ENCODE results near the gene CFAP97D1. TPM values are rescaled to one million over a fixed set of nuclear protein-coding genes. Genes with fewer than 3 reads are reported as not detected.
A peak's percentile ranks its signal among the peaks of the same experiment; 100 is the strongest.
"Not testable (repeated sequence)": the region's sequence is repeated elsewhere in the genome, so short reads cannot be mapped to it uniquely, and the experiment has no call there.

CFAP97D1 gene
- total RNA-seq, 1 experiment from 2014 or later, result not detected

- Histone ChIP-seq H3K4me3 (no peak overlapping the region), H3K9me3 (no peaks in the 10 kb centered on the region), H3K27me3 (no peaks in the 10 kb centered on the region), H3K36me3 (no peaks in the 10 kb centered on the region)
- DNase-seq, result no peak
These were observed 2.9 kb downstream of the CFAP97D1 start for GRCh38 chr17:43782913-43783680.

- Histone ChIP-seq H3K4me3 (no peak overlapping the region), H3K36me3 (no peaks in the 10 kb centered on the region), H3K9me3 (no peaks in the 10 kb centered on the region), H3K27me3 (no peaks in the 10 kb centered on the region)
- no peak for DNase-seq
These were observed 3.8 kb downstream of the CFAP97D1 start for GRCh38 chr17:43784068-43784467.

- no peak overlapping the region for H3K4me3 ChIP-seq
These were observed 4.4 kb downstream of the CFAP97D1 start for GRCh38 chr17:43784628-43785101.

GRCh38 chr17:43787728-43788127, 7.5 kb downstream of the CFAP97D1 start:
- DNase-seq, result no peak
- Histone ChIP-seq H3K9me3 (peaks cover under 1% of the 10 kb centered on the region; the same call in 1 of the 2 replicates), H3K4me3 (no peak overlapping the region), H3K36me3 (no peaks in the 10 kb centered on the region), H3K27me3 (no peaks in the 10 kb centered on the region)

More at GRCh38 chr17:43784628-43785101, 4.4 kb downstream of the CFAP97D1 start:
- Histone ChIP-seq H3K9me3 (no peaks in the 10 kb centered on the region; the same call in 1 of the 2 replicates), H3K36me3 (no peaks in the 10 kb centered on the region), H3K27me3 (no peaks in the 10 kb centered on the region)
- no peak for DNase-seq

GRCh38 chr17:43788540-43788939, 8.3 kb downstream of the CFAP97D1 start:
- no peak for DNase-seq
- no peak overlapping the region for H3K4me3 ChIP-seq
- H3K27me3 ChIP-seq, result no peaks in the 10 kb centered on the region
- peaks cover 3% of the 10 kb centered on the region; the same call in 1 of the 2 replicates for H3K9me3 ChIP-seq
- no peaks in the 10 kb centered on the region for H3K36me3 ChIP-seq

- DNase-seq, result no peak
- H3K27me3 ChIP-seq, result no peaks in the 10 kb centered on the region
- H3K36me3 ChIP-seq, result no peaks in the 10 kb centered on the region
- peaks cover 5% of the 10 kb centered on the region; the same call in 1 of the 2 replicates for H3K9me3 ChIP-seq
- H3K4me3 ChIP-seq, result no peak overlapping the region
These were observed 9.2 kb downstream of the CFAP97D1 start for GRCh38 chr17:43789482-43789881.

- Histone ChIP-seq H3K4me3 (no peak overlapping the region), H3K27me3 (no peaks in the 10 kb centered on the region), H3K9me3 (peaks cover 10% of the 10 kb centered on the region), H3K36me3 (no peaks in the 10 kb centered on the region)
- no peak for DNase-seq
These were observed 10.2 kb downstream of the CFAP97D1 start for GRCh38 chr17:43790311-43790940.

GRCh38 chr17:43791589-43791988, 11.4 kb downstream of the CFAP97D1 start:
- Histone ChIP-seq H3K36me3 (no peaks in the 10 kb centered on the region), H3K9me3 (peaks cover 16% of the 10 kb centered on the region), H3K4me3 (no peak overlapping the region), H3K27me3 (no peaks in the 10 kb centered on the region)
- no peak for DNase-seq

- not testable (repeated sequence) for H3K27me3 ChIP-seq, H3K36me3 ChIP-seq, DNase-seq, H3K4me3 ChIP-seq
- peaks cover 23% of the 10 kb centered on the region for H3K9me3 ChIP-seq
These were observed 12.4 kb downstream of the CFAP97D1 start for GRCh38 chr17:43792668-43793067.

- H3K4me3 ChIP-seq, DNase-seq, H3K27me3 ChIP-seq: not testable (repeated sequence)
- H3K9me3 ChIP-seq, result peaks cover 25% of the 10 kb centered on the region
- H3K36me3 ChIP-seq, result peaks cover 10% of the 10 kb centered on the region
These were observed 17.8 kb downstream of the CFAP97D1 start for GRCh38 chr17:43798024-43798423.

- no peaks in the 10 kb centered on the region for H3K27me3 ChIP-seq
These were observed 18.8 kb downstream of the CFAP97D1 start for GRCh38 chr17:43799047-43799446.

GRCh38 chr17:43800736-43801135, 20.5 kb downstream of the CFAP97D1 start:
- no peak overlapping the region for H3K4me3 ChIP-seq
- H3K36me3 ChIP-seq, result peaks cover 12% of the 10 kb centered on the region
- peaks cover 16% of the 10 kb centered on the region; the same call in 1 of the 2 replicates for H3K9me3 ChIP-seq
- no peaks in the 10 kb centered on the region for H3K27me3 ChIP-seq
- no peak for DNase-seq

More at GRCh38 chr17:43799047-43799446, 18.8 kb downstream of the CFAP97D1 start:
- no peak for DNase-seq
- no peak overlapping the region for H3K4me3 ChIP-seq
- H3K9me3 ChIP-seq, result peaks cover 25% of the 10 kb centered on the region
- peaks cover 10% of the 10 kb centered on the region for H3K36me3 ChIP-seq

GRCh38 chr17:43801844-43802243, 21.6 kb downstream of the CFAP97D1 start:
- Histone ChIP-seq H3K4me3 (no peak overlapping the region), H3K27me3 (no peaks in the 10 kb centered on the region), H3K9me3 (peaks cover 9% of the 10 kb centered on the region; the same call in 1 of the 2 replicates), H3K36me3 (peaks cover 19% of the 10 kb centered on the region)
- DNase-seq, result no peak

GRCh38 chr17:43803758-43804157, 23.5 kb downstream of the CFAP97D1 start:
- Histone ChIP-seq H3K36me3 (peaks cover 31% of the 10 kb centered on the region), H3K27me3 (no peaks in the 10 kb centered on the region), H3K4me3 (no peak overlapping the region), H3K9me3 (0 out of 2 replicates have a peak, but pooled peaks cover 2% of the 10 kb centered on the region)
- peak; percentile 27 for DNase-seq

- Histone ChIP-seq H3K27me3 (no peaks in the 10 kb centered on the region), H3K36me3 (peaks cover 38% of the 10 kb centered on the region), H3K4me3 (no peak overlapping the region), H3K9me3 (no peaks in the 10 kb centered on the region)
- DNase-seq, result no peak
These were observed 24.9 kb downstream of the CFAP97D1 start for GRCh38 chr17:43805117-43805516.

GRCh38 chr17:43808076-43808475, 27.8 kb downstream of the CFAP97D1 start:
- Histone ChIP-seq H3K27me3 (no peaks in the 10 kb centered on the region), H3K9me3 (no peaks in the 10 kb centered on the region), H3K36me3 (peaks cover 28% of the 10 kb centered on the region; the same call in 1 of the 2 replicates), H3K4me3 (no peak overlapping the region)
- no peak for DNase-seq

- Histone ChIP-seq H3K27me3 (no peaks in the 10 kb centered on the region), H3K9me3 (no peaks in the 10 kb centered on the region), H3K36me3 (peaks cover 33% of the 10 kb centered on the region), H3K4me3 (no peak overlapping the region)
- DNase-seq, result no peak
These were observed 28.9 kb downstream of the CFAP97D1 start for GRCh38 chr17:43809121-43809520.
